GM19395 (cell line): ENCODE results near the gene SYS1.
A peak's percentile ranks its signal among the peaks of the same experiment; 100 is the strongest.

Experiments used
- ATAC-seq: cut with Tn5 transposase; IDR thresholded peaks from one replicate; pipeline ENCODE4 v1.9.1; 2021; ENCODE audit warnings: mild to moderate bottlenecking, moderate library complexity; ENCODE audit not compliant: unreplicated experiment

SYS1 gene

GRCh38 chr20:45355209-45356084 lies 7.5 kb upstream of the SYS1 start:
- ATAC-seq: no peak

DNA sequence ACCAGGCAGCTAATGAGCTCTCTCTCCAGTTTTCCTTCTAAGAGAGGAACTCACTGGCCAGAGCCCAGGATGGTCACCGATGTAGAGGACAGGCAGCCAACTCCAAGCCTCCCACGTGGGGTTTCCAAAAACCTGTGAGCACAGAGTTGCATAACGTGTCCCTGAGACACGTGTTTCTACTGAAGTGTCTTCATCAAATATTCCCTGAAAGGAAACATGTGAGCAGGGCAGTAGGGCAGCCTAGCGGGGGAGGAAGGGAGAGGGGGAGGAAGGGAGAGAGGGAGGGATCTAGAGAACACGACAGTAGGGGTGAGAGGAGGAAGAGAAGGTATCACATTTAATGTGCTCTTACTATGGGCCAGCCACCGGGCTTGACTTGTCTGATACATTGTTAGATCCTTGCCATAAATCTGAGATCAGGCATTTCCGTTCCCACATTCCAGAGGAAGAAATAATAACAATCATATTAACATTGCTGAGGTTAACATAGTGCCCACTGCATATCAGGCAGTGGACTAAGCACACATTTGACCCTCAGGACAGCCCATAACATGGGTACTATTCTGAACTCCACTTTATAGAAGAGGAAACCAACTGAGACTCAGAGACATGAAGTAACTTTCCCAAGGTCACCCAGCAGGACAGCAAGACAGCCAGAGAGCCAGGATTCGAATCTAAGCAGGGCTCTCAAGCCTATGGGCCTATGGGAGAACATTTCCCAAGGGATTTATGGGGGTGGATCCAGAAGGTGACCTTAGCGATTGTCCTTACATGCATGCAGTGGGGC lies 4.5 kb upstream of the SYS1 start:
- no peak for ATAC-seq

GRCh38 chr20:45359069-45359405 lies 3.9 kb upstream of the SYS1 start:
- no peak for ATAC-seq

DNA sequence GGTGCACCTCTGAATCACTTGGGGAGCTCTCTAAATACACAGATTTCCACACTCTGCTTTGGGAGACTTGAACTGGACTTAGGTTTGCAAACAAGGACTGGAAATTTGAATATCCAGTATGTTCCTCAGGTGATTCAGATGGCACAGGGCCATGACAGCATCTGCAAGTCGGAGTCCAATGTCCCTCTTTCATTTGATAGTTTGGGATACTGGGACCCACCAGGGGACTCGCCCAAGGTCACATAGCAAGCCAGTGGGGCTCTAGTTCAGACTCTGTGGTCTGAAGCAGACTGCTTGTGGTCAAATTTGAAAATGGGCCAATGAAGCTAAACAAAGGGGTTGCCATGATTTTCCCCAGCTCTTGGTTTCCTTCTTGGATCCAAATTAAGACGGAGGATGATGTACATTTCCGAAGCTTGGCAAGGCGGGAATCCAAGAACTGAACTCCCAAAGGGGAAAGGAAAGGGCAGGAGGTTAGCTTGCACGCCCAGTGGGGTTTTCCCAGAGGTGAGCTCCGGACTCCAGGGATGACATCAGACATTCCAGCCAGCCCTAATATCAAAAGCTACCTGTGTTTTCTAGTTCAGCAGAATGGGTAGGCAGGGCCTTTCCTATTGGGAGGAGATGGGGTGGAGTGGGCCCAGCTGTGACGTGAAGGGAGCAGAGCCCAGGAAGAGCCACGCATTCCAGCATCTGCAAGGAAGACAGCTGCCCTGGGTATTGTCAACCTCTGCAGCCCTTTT lies 3.4 kb upstream of the SYS1 start:
- no peak for ATAC-seq

DNA sequence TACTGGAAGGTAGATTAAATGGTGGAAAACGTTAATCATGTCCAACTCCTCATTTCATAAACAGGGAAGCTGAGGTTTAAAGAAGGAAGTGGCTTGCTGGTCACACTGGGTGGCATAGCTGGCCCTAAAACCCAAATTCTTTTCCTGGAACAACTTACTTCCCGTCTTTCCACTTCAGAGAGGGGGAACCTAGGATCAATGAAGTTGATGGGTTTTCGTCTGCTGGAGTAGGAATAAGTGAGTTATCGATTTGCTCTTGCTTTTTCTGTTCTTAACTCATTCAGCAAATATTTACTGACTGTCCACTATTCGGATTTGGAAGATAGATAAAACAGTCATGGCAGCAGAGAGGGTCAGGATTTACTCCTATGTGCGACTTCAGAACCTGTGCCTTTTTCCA lies 1.2 kb upstream of the SYS1 start:
- ATAC-seq: no peak

- no peak for ATAC-seq
These were observed 896 bp downstream of the SYS1 start for GRCh38 chr20:45363611-45364492.

DNA sequence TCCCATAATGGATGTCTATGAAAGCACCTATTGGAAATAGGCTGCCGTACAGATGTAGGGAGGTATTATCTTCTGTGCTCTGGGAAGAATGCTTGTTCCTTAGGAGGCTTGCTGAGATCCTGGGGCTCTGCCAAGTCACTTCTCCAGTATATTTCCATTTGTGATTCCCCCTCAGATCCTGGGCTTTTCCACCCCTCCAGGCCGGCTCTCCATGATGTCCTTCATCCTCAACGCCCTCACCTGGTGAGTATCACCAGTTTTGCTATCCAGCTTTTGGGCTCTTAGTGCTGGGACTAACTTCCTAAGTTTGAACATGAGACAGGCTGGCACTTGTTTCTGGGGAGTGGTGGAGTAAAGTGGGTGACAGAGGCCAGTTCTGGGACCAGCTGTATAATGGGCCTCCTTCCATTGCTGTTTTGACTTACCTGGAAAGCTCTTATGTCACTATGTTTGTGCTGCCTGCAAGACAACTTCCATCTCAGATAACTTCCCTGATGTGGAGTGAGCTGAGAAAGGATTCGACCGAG lies 2.6 kb downstream of the SYS1 start:
- no peak for ATAC-seq

GRCh38 chr20:45366192-45366591 lies 3.2 kb downstream of the SYS1 start:
- no peak for ATAC-seq

GRCh38 chr20:45366631-45367030 lies 3.7 kb downstream of the SYS1 start:
- ATAC-seq: no peak

- no peak for ATAC-seq
These were observed 4.2 kb downstream of the SYS1 start for GRCh38 chr20:45367126-45367525.

- ATAC-seq: peak; percentile 81
These were observed 5.4 kb downstream of the SYS1 start for GRCh38 chr20:45368221-45368980.

- ATAC-seq: no peak
These were observed 7.7 kb downstream of the SYS1 start for GRCh38 chr20:45370571-45371160.

GRCh38 chr20:45372241-45372640 lies 9.3 kb downstream of the SYS1 start:
- no peak for ATAC-seq

GRCh38 chr20:45372646-45373352 lies 9.8 kb downstream of the SYS1 start:
- ATAC-seq: no peak

DNA sequence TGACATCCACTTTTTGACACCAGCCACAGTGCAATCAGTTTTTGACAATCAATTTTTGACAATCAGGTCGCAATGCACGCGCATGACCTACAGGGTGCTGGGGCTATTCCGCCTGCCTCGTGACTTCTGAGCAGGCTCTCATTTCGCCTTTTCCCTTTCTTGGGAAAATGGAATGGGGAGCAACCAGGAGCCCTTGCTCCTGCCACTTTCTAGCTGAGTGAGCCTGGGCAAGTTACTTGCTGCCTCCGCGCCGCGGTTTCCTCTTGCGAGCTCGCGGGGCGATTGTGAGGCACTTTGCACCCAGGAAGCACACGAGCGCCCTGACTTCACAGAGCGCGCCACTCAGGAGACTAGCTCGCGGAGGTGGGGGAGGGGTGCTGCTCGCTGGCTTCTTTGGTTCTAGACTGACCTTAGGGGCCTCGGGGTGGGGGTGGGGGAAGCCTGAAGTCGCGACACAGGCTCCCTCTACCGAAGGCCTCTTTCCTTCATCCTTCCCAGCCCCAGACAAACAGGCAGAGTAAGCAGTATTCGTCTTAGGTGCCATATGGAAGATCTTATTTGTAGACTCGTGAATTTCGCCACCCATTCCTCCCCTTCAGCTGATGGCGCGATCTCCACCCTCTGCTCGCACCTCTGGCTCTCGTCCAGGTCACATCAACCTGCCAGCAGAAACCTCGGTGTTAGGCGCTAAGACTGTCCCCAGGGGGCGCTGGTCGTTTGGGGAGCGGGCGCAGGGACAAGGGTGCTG lies 10.6 kb downstream of the SYS1 start:
- ATAC-seq: peak; percentile 76

GRCh38 chr20:45374101-45374467 lies 11.1 kb downstream of the SYS1 start:
- no peak for ATAC-seq

DNA sequence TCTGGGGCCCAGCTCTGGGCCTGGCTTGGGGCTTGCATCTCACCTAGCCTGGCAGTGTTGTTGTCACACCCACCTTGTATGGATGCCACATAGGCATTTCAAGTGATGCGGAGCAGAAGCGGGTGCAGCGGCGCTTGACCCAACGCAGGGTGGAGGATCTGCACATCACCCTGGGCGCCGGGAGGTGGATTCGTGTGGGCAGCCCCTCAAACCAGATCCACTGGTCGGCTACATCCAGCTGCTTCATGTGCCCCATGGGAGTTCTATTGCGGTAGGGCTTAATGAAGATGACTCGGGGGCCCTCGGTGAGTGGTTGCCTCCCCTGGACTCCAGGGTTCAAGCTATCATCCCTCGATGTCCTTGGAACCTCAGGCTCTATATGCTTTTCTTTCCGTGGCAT lies 12.0 kb downstream of the SYS1 start:
- no peak for ATAC-seq

DNA sequence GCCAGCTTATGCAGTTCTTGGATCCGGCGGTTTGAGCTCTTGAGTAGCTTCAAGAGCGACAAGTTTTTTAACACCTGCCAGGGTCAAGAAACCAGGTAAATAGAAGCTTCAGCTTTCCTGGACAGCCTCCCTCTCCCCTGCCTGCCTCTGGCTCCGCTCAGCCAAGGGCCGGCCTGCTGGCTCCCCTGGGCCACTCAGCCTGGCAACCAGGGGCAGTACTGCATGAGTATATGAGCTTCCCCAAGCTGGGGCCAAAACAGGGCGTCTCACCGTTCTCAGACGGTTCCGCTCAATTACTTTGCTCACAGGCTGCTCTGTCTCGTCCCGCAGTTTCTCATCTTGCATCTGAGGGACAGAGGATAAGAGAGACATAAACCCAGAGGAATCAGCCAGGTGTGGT lies 14.3 kb downstream of the SYS1 start:
- ATAC-seq: no peak
